HS-27A (cell line): ENCODE data around the gene ZBED1.
"Not testable (repeated sequence)": the region's sequence is repeated elsewhere in the genome, so short reads cannot be mapped to it uniquely, and the experiment has no call there.

Source experiments
- DNase-seq: peaks from one replicate; pipeline ENCODE4 v3.0.0-alpha.2; 2012; ENCODE audit warnings: low read depth, missing footprints

Gene ZBED1

DNA sequence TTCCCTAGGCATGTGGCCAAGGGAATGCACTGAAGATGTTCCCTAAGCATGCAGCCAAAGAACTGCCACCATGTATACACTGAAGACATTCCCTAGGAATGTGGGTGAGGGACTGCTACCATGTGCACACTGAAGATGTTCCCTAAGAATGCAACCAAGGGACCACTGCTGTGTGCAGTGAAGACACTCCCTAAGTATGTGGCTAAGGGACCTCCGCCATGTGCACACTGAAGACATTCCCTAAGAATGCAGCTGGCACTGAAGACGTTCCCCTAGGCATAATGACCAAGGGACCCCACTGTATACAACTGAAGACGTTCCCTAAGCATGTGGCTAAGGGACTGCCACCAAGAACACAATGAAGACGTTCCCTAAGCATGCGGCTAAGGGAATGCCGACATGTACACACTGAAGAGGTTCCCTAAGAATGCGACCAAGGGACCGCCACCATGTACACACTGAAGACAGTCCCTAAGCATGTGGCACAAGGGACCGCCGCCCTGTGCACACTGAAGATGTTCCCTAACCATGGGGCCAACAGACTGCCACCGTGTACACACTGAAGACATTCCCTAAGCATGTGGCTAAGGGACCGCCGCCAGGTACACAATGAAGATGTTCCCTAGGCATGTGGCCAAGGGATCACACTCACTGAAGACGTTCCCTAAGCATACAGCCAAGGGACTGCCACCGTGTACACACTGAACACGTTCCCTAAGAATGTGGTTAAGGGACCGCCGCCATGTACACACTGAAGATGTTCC, 25.6 kb downstream of the ZBED1 start:
- DNase-seq, result no peak

DNA sequence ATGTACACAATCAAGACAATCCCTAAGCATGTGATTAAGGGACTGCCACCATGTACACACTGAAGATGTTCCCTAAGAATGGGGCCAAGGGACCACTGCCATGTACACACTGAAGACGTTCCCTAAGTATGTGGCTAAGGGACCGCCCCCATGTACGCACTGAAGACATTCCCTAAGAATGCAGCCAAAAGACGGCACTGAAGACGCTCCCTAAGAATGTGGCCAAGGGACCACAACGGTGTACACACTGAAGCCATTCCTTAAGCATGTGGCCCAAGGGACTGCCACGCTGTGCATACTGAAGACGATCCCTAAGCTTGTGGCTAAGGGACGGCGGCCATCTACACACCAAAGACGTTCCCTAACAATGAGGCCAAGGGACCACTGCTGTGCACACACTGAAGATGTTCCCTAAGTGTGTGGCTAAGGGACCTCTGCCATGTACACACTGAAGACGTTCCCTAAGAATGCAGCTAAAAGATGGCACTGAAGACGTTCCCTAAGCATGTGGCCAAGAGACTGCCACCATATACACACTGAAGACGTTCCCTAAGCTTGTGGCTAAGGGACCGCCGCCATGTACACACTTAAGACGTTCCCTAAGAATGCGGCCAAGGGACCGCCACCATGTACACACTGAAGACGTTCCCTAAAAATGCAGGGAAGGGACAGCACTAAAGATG, 26.4 kb downstream of the ZBED1 start:
- DNase-seq, result no peak

DNA sequence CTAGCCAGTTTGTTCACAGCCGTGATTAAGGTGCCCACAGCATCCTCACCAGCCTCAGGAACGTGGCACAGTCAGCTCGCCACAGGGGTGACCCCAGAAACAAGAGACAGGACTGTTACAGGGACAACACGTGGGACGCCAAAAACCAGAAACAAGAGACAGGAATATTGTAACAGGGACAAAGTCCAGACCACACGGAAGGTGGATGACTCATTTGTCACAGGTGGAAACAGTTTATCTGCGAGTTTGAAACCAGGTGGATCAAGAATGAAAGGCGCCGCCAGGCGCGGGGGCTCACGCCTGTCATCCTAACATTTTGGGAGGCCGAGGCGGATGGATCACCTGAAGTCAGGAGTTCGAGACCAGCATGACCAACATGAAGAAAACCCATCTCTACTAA, 27.7 kb downstream of the ZBED1 start:
- not testable (repeated sequence) for DNase-seq

DNA sequence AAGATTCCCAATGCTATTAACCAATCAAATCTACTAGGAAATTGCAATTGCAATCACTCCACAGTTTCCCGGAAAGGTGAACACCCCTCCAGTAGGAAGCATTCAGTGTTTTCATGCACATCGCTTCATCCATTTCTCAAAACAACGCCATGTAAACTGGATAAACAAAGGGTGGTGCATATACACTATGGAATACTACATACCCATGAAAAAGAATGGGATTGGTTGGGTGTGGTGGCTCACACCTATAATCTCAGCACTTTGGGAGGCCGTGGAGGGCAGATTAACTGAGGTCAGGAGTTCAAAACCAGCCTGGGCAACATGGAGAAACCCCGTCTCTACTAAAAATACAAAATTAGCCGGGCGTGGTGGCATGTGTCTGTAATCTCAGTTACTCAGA, 29.1 kb downstream of the ZBED1 start:
- no peak for DNase-seq

DNA sequence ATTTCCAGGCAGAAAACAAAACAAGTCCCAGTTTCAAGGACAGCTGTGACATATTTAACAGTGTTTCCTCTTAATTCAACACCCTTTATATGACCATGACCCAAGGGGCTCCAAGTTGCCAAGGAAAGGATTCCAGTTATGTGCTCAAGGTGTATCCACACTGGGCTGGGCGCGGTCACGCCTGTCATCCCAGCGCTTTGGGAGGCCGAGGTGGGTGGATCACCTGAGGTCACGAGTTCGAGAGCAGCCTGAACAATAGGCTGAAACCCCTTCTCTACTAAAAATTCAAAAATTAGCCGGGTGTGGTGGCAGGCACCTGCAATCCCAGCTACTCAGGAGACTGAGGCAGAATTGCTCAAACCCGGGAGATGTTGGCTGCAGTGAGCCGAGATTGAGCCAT, 29.6 kb downstream of the ZBED1 start:
- DNase-seq, result not testable (repeated sequence)

DNA sequence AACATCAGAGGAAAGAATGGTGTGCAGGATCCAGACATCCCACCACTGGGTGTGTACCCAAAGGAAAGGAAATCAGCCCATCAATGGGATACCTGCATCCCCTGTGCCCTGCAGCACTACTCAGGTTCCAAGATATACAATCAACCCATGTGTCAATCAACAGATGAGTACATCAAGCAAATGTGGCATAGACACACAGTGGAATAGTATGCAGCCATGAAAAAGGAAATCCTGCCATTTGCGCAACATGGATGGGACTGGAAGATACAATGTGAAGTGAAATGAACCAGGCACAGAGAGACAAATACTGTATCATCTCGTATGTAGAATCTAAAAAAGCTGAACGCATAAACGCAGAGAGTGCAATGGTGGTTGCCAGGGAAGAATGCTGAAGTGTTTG, 30.9 kb downstream of the ZBED1 start:
- not testable (repeated sequence) for DNase-seq

DNA sequence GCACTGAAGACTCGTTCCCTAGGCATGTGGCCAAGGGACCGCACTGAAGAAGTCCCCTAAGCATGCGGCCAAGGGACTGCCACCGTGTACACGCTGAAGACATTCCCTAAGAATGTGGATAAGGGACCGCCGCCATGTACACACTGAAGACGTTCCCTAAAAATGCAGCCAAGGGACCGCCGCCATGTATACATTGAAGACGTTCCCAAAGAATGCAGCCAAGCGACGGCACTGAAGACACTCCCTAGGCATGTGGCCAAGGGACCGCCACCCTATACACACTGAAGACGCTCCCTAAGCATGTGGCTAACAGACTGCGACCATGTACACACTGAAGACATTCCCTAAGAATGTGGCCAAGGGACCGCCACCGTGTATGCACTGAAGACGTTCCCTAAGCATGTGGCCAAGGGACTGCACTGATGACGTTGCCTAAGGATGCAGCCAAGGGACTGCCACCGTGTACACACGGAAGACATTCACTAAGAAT, 31.5 kb downstream of the ZBED1 start:
- no peak for DNase-seq

DNA sequence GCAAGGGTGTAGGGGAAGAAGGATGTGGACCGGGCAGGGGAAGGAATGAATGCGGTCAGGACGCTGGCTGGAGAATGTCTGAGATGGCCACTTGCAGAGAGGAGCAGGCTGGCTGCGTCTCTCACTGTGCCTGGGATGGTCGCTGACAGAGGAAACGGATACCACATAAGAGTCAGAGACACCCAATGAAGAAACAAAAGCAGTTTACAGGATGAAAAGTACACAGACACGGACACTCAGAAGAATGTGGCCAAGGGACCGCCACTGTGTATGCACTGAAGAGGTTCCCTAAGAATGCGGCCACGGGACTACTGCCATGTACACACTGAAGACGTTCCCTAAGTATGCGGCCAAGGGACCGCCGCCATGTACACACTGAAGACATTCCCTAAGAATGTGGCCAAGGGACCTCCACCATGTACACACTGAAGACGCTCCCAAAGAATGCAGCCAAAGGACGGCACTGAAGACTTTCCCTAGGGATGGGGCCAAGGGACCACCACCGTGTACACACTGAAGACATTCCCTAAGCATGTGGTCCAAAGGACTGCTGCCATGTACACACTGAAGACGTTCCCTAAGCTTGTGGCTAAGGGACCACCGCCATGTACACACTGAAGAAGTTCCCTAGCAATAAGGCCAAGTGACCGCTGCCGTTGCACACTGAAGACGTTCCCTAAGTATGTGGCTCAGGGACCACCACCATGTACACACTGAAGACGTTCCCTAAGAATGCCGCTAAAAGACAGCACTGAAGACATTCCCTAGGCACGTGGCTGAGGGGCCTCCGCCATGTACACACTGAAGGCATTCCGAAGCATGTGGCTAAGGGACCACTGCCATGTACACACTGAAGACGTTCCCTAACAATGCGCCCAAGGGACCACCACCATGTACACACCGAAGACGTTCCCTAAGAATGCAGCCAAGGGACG, 32.2 kb downstream of the ZBED1 start:
- no peak for DNase-seq

DNA sequence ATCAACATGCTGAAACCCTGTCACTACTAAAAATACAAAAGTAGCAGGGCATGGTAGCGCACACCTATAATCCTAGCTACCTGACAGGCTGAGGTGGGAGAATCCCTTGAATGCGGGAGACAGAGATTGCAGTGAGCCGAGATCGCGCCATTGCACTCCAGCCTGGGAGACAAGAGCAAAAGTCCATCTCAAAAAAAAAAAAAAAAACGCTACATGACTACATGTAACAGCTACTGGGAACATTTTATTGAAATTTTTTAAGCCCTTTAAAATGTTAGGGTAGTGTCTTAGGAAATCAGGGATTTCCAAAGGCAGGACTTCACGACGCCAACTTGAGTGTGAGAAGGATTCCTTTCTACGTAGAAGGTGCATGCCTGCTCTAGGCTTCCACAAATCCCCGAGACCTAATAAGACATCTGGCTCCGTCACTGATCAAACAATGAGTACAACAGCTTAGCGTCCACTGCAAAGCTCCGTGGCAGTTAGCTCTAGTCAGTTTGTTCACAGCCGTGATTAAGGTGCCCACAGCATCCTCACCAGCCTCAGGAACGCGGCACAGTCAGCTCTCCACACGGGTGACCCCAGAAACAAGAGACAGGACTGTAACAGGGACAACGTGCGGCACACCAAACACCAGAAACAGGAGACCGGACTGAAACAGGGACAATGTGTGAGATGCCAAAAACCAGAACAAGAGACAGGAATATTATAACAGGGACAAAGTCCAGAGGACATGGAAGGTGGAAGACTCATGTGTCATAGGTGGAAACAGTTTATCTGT, 33.7 kb downstream of the ZBED1 start:
- DNase-seq, result no peak

DNA sequence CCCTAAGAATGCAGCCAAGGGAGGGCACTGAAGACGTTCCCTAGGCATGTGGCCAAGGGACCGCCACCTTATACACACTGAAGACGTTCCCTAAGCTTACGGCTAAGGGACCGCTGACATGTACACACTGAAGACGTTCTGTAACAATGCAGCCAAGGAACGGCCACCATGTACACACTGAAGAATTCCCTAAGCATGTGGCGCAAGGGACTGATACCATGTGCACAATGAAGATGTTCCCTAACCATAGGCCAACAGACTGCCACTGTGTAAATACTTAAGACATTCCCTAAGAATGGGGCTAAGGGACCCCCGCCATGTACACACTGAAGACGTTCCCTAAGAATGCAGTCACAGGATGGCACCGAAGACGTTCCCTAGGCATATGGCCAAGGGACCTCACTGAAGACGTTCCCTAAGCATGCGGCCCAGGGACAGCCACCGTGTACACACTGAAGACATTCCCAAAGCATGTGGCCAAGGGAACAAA, 36.1 kb downstream of the ZBED1 start:
- DNase-seq, result no peak

DNA sequence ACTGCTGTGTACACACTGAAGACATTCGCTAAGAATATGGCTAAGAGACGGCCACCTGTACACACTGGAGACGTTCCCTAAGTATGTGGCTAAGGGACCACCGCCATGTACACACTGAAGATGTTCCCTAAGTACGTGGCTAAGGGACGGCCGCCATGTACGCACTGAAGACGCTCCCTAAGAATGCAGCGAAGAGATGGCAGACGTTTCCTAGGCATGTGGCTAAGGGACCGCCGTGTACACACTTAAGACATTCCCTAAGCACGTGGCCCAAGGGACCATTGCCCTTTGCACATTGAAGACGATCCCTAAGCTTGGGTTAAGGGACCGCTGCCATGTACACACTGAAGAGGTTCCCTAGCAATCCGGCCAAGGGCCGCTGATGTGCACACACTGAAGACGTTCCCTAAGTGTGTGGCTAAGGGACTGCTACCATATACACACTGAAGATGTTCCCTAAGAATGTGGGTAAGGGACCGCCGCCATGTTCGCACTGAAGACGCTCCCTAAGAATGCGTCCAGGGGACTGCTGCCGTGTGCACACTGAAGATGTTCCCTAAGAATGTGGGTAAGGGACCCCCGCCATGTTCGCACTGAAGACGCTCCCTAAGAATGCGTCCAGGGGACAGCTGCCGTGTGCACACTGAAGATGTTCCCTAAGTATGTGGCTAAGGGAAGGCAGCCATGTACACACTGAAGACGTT, 36.7 kb downstream of the ZBED1 start:
- DNase-seq, result no peak

DNA sequence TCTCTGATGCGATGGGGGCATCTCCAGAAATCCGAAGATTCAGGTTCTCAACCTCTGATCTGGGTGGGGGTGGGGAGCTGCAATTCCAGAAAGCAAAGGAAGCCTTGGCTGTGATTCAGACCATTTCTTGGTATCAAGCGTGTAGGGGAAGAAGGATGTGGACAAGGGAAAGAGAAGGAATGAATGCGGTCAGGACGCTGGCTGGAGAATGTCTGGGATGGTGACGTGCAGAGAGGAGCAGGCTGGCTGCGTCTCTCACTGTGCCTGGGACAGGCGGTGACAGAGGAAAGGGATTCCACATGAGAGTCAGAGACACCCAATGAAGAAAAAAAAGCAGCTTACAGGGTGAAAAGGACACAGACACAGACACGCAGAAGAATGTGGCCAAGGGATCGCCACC, 37.3 kb downstream of the ZBED1 start:
- DNase-seq, result not testable (repeated sequence)

DNA sequence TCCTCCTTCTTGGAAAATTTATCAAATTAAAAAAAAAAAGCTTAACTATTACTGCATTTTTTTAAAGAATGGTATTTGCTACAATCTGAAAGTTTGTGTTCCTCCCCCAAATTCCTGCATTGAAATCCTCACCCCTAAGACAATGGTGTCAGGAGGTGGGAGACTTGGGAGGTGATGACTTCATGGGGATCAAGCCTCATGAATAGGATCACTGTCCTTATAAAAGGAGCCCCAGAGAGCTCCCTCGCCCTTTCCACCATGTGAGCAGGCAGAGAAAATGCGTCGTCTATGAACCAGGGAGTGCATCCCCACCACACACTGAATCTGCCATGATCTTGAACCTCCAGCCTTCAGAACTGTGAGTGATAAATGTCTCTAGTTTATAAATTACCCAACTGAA, 38.0 kb downstream of the ZBED1 start:
- DNase-seq, result no peak

DNA sequence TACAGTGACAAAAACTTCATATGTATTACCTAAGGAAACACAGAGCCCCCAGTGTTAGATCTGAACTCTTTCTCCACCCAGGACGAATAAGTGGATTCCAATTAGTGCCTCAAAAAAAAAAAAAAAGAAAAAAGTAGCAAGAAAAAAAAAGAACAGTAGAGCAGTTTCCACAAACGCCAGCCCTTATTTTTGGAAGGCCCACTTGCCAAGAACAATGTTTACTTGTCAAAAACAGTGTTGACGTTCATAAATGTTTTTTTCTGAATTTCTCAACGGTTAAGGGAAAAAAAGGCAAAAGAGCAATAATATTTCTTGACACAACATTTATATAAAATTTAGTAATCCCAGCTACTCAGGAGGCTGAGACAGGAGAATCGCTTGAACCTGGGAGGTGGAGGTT, 38.7 kb downstream of the ZBED1 start:
- no peak for DNase-seq

DNA sequence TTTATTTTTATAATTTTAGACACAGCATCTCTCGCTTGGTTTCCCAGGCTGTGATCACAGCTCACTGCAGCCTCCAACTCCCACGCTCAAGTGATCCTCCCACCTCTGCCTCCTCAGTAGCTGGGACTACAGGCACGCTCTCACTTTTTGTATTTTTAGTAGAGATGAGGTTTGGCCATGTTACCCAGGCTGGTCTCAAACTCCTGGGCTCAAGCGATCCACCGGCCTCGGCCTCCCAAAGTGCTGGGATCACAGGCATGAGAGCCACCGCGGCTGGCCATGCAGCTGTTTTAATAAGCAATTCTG, 39.1 kb downstream of the ZBED1 start:
- DNase-seq, result no peak

DNA sequence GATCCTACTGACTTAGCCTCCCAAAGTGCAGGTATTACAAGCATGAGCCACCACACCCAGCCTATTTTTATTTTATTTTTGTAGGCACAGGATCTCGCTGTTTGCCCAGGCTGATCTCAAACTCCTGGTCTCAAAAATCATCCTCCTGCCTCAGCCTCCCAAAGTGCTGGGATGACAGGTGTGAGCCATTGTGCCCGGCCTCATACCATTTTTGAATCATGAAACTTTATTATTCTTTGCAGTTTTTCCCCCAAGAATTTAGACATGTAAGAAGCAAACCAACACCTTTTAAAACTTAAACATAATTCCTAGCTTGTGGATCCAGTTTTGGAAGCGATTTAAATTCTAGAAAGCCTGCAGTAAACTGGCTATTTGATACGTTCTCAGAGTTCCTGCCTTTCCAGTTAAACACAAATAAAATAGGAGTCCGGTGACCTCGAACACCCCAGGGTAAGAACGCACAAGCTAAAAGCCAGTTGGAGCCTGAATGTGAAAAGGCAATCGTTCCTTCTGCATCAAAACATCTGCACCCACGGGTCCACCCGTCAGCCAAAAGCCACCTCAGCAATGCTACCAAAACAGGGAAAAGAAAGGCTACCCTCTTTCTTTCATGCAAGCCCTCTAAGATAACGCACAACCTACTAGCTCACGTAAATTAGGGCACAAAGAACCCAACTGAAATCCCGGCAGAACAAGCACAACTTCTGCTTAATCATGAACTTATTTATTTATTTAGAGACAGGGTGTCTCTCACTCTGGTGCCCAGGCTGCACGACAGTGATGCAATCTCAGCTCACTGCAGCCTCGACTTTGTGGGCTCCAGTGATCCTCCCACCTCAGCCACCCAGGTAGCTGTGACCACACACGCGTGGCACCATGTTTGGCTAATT, 39.7 kb downstream of the ZBED1 start:
- not testable (repeated sequence) for DNase-seq

DNA sequence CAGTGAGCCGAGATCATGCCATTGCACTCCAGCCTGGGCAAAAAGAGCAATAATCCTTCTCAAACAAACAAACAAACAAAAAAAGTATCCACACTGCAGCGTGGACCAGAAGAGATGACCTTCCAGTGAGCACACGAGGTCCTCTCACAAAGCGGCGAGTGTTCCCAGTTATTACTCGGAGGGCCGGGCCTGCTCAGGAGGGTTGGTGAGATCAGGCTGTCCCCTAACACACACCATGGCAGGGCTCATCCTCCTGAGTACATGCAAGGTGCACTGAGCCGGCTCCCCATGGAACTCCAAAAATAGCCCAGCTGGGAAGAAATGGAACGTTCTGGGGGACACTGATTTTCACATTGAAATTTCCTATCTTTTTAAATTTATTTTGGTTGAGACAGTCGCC, 40.7 kb downstream of the ZBED1 start:
- DNase-seq, result not testable (repeated sequence)

DNA sequence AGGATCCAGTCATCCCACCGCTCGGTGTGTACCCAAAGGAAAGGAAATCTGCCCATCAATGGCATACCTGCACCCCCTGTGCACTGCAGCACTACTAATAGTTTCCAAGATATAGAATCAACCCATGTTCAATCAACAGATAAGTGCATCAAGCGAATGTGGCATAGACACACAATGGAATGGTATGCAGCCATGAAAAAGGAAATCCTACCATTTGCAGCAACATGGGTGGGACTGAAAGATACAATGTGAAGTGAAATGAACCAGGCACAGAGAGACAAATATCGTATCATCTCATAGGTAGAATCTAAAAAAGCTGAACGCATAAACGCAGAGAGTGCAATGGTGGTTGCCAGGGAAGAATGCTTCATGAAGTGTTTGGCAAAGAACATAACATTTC, 42.5 kb downstream of the ZBED1 start:
- DNase-seq, result no peak

DNA sequence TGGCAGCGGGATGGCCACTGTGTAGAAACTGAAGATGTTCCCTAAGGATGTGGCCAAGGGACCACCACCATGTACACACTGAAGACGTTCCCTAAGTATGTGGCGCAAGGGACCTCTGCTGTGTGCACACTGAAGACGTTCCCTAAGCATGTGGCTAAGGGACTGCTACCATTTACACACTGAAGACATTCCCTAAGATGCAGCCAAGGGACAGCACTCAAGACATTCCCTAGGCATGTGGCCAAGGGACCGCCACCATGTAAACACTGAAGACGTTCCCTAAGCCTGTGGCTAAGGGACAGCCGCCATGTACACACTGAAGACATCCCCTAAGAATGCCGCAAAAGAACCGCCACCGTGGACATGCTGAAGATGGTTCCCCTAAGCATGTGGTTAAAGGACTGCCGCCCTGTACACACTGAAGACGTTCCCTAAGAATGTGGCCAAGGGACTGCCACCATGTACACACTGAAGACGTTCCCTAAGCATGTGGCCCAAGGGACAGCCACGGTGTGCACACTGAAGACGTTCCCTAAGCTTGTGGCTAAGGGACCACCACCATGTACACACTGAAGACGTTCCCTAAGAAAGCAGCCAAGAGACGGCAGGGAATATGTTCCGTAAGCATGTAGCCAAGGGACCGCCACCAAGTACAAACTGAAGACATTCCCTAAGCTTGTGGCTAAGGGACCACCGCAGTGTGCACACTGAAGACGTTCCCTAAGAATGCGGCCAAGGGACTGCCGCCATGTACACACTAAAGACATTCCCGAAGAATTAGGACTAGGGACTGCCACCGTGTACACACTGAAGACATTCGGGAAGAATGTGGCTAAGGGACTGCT, 43.3 kb downstream of the ZBED1 start:
- no peak for DNase-seq
